OCI-LY7 (cell line): Measurements from ENCODE around the gene DESI1.

ENCODE experiments used
- CTCF ChIP-seq: fragments of 200-600 bp; sonication (generic); conservative IDR thresholded peaks from 2 replicates; pipeline ENCODE4 v1.5.1; 2014; ENCODE audit warnings: mild to moderate bottlenecking, antibody characterized with exemption, low read length, moderate library complexity, mixed read lengths
- EZH2phosphoT487 ChIP-seq: fragments of 200-600 bp; sonication (generic); IDR thresholded peaks from 2 replicates; pipeline ENCODE4 v1.6.1; 2018; ENCODE audit warnings: low read depth, borderline replicate concordance, mild to moderate bottlenecking, mixed run types, antibody characterized with exemption, low read length, moderate library complexity, mixed read lengths

GRCh38 chr22:41556561-41556960, 64.3 kb downstream of the DESI1 start:
- TF ChIP-seq CTCF: no peak
- no peak for TF ChIP-seq EZH2phosphoT487
